SIG-M5 treated with dmso at 0.1 percent for 504 hours (cell line): ENCODE results near the gene BTN1A1.
"Not testable (repeated sequence)": the region's sequence is repeated elsewhere in the genome, so short reads cannot be mapped to it uniquely, and the experiment has no call there.

Source experiments
- DNase-seq: peaks from one replicate; lab custom pipeline; 2025; ENCODE audit not compliant: unreplicated experiment; lab: John Stamatoyannopoulos, UW

The BTN1A1 gene

GRCh38 chr6:26507658-26508057, 7.6 kb downstream of the BTN1A1 start:
- DNase-seq = no peak

- not testable (repeated sequence) for DNase-seq
Measured at GRCh38 chr6:26511033-26511432, 10.9 kb downstream of the BTN1A1 start.

- no peak for DNase-seq
Measured at GRCh38 chr6:26514984-26515383, 14.9 kb downstream of the BTN1A1 start.

GRCh38 chr6:26516481-26517427, 16.7 kb downstream of the BTN1A1 start:
- DNase-seq = no peak

GRCh38 chr6:26519359-26519758, 19.3 kb downstream of the BTN1A1 start:
- DNase-seq = no peak

GRCh38 chr6:26520237-26520849, 20.2 kb downstream of the BTN1A1 start:
- peak; percentile 74 for DNase-seq

GRCh38 chr6:26520850-26521599, 20.9 kb downstream of the BTN1A1 start:
- peak; percentile 74 for DNase-seq

GRCh38 chr6:26521600-26522391, 21.7 kb downstream of the BTN1A1 start:
- peak; percentile 67 for DNase-seq

- peak; percentile 66 for DNase-seq
Measured at GRCh38 chr6:26522486-26523228, 22.6 kb downstream of the BTN1A1 start.

- not testable (repeated sequence) for DNase-seq
Measured at GRCh38 chr6:26524314-26524713, 24.2 kb downstream of the BTN1A1 start.

GRCh38 chr6:26524722-26525370, 24.7 kb downstream of the BTN1A1 start:
- DNase-seq = no peak

- no peak for DNase-seq
Measured at GRCh38 chr6:26525838-26526237, 25.7 kb downstream of the BTN1A1 start.

- DNase-seq = no peak
Measured at GRCh38 chr6:26526928-26527327, 26.8 kb downstream of the BTN1A1 start.

- DNase-seq = no peak
Measured at GRCh38 chr6:26530203-26530602, 30.1 kb downstream of the BTN1A1 start.

GRCh38 chr6:26531897-26532296, 31.8 kb downstream of the BTN1A1 start:
- DNase-seq = no peak

GRCh38 chr6:26532699-26533531, 32.8 kb downstream of the BTN1A1 start:
- DNase-seq = peak; percentile 77

GRCh38 chr6:26533532-26533931, 33.4 kb downstream of the BTN1A1 start:
- DNase-seq = no peak

GRCh38 chr6:26534681-26535465, 34.8 kb downstream of the BTN1A1 start:
- DNase-seq = no peak
